ENCODE measurements around the gene MAP3K20. TPM values are rescaled to one million over a fixed set of nuclear protein-coding genes. Genes with fewer than 3 reads are reported as not detected.

MAP3K20 gene
- total RNA-seq, 1 donor from 2014 or later = 11.8 TPM

DNA sequence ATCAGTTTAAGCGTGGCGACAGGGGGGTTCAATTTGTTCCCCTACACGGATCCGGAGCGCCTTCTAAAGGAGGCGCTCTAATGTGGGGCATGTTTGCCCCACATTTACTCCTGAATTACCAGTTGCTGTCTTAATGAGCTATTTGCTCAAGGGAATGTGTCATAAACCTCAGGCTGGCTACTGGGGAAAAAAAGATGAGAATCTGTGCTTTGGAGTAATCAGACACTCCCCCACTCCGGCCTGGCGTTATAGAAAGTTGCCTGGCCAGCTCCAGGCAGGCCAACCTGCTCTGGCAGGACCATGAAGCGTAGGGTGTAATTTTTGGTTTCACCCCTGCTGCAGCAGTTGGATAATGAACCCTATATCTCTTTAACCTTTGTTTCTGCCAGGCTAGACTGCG, 31.0 kb upstream of the MAP3K20 start:
- TF ChIP-seq CTCF (IDR thresholded peaks at IDR 0.05; ENCODE audit: unreplicated experiment) = no peak
- no peaks in the 10 kb centered on the region for H3K27me3 Mint-ChIP-seq (ENCODE audit: unreplicated experiment)
- H3K4me3 Mint-ChIP-seq (ENCODE audit: unreplicated experiment) = no peak overlapping the region
- H3K4me1 Mint-ChIP-seq (ENCODE audit: unreplicated experiment) = no peaks in the 10 kb centered on the region
- DNase-seq (ENCODE audit: low spot score) = no peak
- no peaks in the 10 kb centered on the region for H3K9me3 Mint-ChIP-seq (ENCODE audit: unreplicated experiment)
- no peak overlapping the region for H3K27ac Mint-ChIP-seq (ENCODE audit: unreplicated experiment)
- H3K36me3 Mint-ChIP-seq (ENCODE audit: low read depth, unreplicated experiment) = no peaks in the 10 kb centered on the region

- Mint-ChIP-seq H3K4me1 (ENCODE audit: unreplicated experiment) (no peaks in the 10 kb centered on the region), H3K36me3 (ENCODE audit: low read depth, unreplicated experiment) (no peaks in the 10 kb centered on the region), H3K27ac (ENCODE audit: unreplicated experiment) (no peak overlapping the region), H3K27me3 (ENCODE audit: unreplicated experiment) (no peaks in the 10 kb centered on the region), H3K9me3 (ENCODE audit: unreplicated experiment) (no peaks in the 10 kb centered on the region), H3K4me3 (ENCODE audit: unreplicated experiment) (no peak overlapping the region)
- DNase-seq (ENCODE audit: low spot score) = no peak
- no peak for TF ChIP-seq CTCF (IDR thresholded peaks at IDR 0.05; ENCODE audit: unreplicated experiment)
Observed at GRCh38 chr2:173045181-173045580, 30.5 kb upstream of the MAP3K20 start.

- TF ChIP-seq CTCF (IDR thresholded peaks at IDR 0.05; ENCODE audit: unreplicated experiment) = no peak
- no peak for DNase-seq (ENCODE audit: low spot score)
- Mint-ChIP-seq H3K27me3 (ENCODE audit: unreplicated experiment) (no peaks in the 10 kb centered on the region), H3K4me1 (ENCODE audit: unreplicated experiment) (no peaks in the 10 kb centered on the region), H3K4me3 (ENCODE audit: unreplicated experiment) (no peak overlapping the region), H3K27ac (ENCODE audit: unreplicated experiment) (no peak overlapping the region), H3K9me3 (ENCODE audit: unreplicated experiment) (no peaks in the 10 kb centered on the region), H3K36me3 (ENCODE audit: low read depth, unreplicated experiment) (peaks cover 3% of the 10 kb centered on the region)
Observed at GRCh38 chr2:173048522-173048896, 27.1 kb upstream of the MAP3K20 start.

GRCh38 chr2:173048897-173049661, 26.6 kb upstream of the MAP3K20 start:
- Mint-ChIP-seq H3K9me3 (ENCODE audit: unreplicated experiment) (no peaks in the 10 kb centered on the region), H3K36me3 (ENCODE audit: low read depth, unreplicated experiment) (peaks cover 3% of the 10 kb centered on the region), H3K4me1 (ENCODE audit: unreplicated experiment) (no peaks in the 10 kb centered on the region), H3K4me3 (ENCODE audit: unreplicated experiment) (no peak overlapping the region), H3K27me3 (ENCODE audit: unreplicated experiment) (no peaks in the 10 kb centered on the region), H3K27ac (ENCODE audit: unreplicated experiment) (no peak overlapping the region)
- no peak for TF ChIP-seq CTCF (IDR thresholded peaks at IDR 0.05; ENCODE audit: unreplicated experiment)
- no peak for DNase-seq (ENCODE audit: low spot score)

DNA sequence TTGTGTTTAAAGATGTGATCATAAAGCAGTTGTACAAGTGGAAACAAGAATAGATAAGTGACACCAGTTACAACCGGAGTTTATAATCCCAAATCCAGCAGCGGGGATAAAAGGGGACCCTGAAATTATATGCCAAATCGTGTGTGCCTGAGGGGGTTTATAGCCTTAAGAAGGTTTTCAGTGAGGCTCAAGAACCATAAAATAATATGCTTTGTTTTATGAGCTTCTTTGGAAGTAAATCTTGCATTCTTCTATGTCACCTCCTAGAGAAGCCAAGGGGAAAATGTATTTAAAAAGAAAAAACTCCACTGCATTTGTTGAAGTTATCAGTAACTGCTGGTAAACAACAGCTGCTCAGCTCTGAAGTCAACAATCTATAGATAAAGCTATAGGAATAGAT, 25.8 kb upstream of the MAP3K20 start:
- no peaks in the 10 kb centered on the region for H3K9me3 Mint-ChIP-seq (ENCODE audit: unreplicated experiment)
- H3K27ac Mint-ChIP-seq (ENCODE audit: unreplicated experiment) = no peak overlapping the region
- H3K27me3 Mint-ChIP-seq (ENCODE audit: unreplicated experiment) = no peaks in the 10 kb centered on the region
- TF ChIP-seq CTCF (IDR thresholded peaks at IDR 0.05; ENCODE audit: unreplicated experiment) = no peak
- no peak overlapping the region for H3K4me3 Mint-ChIP-seq (ENCODE audit: unreplicated experiment)
- DNase-seq (ENCODE audit: low spot score) = no peak
- peaks cover 3% of the 10 kb centered on the region for H3K36me3 Mint-ChIP-seq (ENCODE audit: low read depth, unreplicated experiment)
- H3K4me1 Mint-ChIP-seq (ENCODE audit: unreplicated experiment) = no peaks in the 10 kb centered on the region
